Glutamatergic neuron (in vitro differentiated cells): ENCODE results near the gene AUTS2. TPM values are rescaled to one million over a fixed set of nuclear protein-coding genes. Genes with fewer than 3 reads are reported as not detected.

Experiments used
- DNase-seq: peaks from one replicate; pipeline ENCODE4 v3.0.0; 2022
- H3K27ac Mint-ChIP-seq: one replicate; pipeline ENCODE4 v1.8.0; 2020; ENCODE audit warnings: mild to moderate bottlenecking, mixed read lengths, inconsistent platforms; ENCODE audit not compliant: unreplicated experiment
- H3K27me3 Mint-ChIP-seq: one replicate; pipeline ENCODE4 v1.8.0; 2020; ENCODE audit warnings: mild to moderate bottlenecking, moderate library complexity, mixed read lengths, inconsistent platforms; ENCODE audit not compliant: unreplicated experiment
- H3K36me3 Mint-ChIP-seq: one replicate; pipeline ENCODE4 v1.8.0; 2020; ENCODE audit warnings: mild to moderate bottlenecking, mixed read lengths, inconsistent platforms; ENCODE audit not compliant: unreplicated experiment
- H3K4me1 Mint-ChIP-seq: one replicate; pipeline ENCODE4 v1.8.0; 2020; ENCODE audit warnings: mild to moderate bottlenecking, low read depth, mixed read lengths, inconsistent platforms; ENCODE audit not compliant: unreplicated experiment
- H3K4me3 Mint-ChIP-seq: one replicate; pipeline ENCODE4 v1.8.0; 2020; ENCODE audit warnings: mild to moderate bottlenecking, mixed read lengths, inconsistent platforms; ENCODE audit not compliant: unreplicated experiment
- H3K9me3 Mint-ChIP-seq: one replicate; pipeline ENCODE4 v1.8.0; 2020; ENCODE audit warnings: mild to moderate bottlenecking, moderate library complexity, mixed read lengths, inconsistent platforms; ENCODE audit not compliant: unreplicated experiment
- total RNA-seq: library from RNA; stranded (reverse); fragmentation: NEBNext Ultra II Directional; extraction: Animal tissue kit (Norgen Biotek cat#: 25700); gene quantifications from one replicate; pipeline ENCODE4 v1.2.1, GENCODE V29; 2021; ENCODE audit not compliant: unreplicated experiment
- TF ChIP-seq, protein P1 (sequence below): fragments of 200-600 bp; sonication (generic); IDR thresholded peaks from one replicate; pipeline ENCODE4 v1.5.0; 2021; ENCODE audit not compliant: partially characterized antibody, unreplicated experiment

The AUTS2 gene
- total RNA-seq, 1 donor from 2014 or later: 300 TPM

- Mint-ChIP-seq H3K4me1 (peaks cover 60% of the 10 kb centered on the region), H3K4me3 (no peak overlapping the region), H3K27ac (no peak overlapping the region), H3K36me3 (no peaks in the 10 kb centered on the region), H3K9me3 (peaks cover 3% of the 10 kb centered on the region), H3K27me3 (peaks cover 4% of the 10 kb centered on the region)
- TF ChIP-seq, protein P1, sequence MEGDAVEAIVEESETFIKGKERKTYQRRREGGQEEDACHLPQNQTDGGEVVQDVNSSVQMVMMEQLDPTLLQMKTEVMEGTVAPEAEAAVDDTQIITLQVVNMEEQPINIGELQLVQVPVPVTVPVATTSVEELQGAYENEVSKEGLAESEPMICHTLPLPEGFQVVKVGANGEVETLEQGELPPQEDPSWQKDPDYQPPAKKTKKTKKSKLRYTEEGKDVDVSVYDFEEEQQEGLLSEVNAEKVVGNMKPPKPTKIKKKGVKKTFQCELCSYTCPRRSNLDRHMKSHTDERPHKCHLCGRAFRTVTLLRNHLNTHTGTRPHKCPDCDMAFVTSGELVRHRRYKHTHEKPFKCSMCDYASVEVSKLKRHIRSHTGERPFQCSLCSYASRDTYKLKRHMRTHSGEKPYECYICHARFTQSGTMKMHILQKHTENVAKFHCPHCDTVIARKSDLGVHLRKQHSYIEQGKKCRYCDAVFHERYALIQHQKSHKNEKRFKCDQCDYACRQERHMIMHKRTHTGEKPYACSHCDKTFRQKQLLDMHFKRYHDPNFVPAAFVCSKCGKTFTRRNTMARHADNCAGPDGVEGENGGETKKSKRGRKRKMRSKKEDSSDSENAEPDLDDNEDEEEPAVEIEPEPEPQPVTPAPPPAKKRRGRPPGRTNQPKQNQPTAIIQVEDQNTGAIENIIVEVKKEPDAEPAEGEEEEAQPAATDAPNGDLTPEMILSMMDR: no peak
- no peak for DNase-seq
These were observed 968.4 kb downstream of the AUTS2 start for GRCh38 chr7:70566671-70567070.

DNA sequence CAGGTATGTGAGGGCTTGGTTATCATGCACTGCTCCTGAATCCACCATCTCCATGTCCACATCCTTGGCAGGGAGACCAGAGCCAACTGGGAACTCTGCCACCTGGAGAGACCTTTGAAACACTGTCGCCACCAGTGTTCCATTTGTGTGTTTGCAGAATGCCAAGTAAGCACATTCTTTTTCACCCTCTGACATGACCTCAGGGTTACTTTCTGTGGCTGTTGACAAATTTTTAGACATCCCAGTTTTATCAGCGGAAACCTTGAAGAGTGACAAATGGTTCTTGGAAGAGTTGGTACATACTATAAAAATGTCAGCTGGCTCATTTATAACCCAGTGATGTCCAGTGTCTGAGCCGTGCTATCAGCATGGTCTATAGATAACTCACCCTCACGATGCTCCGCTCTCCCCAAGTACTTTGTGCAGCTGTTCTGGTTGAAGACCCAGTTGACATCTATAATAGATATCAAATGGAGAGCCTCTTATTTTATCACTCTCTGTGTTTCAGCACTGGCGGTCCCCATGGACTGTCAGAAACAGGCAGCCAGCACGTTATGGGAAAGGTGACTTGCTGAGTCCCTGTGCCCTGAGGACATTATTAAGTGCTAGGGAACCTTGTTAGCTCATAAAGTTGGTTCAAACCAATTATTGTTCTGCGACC is 970.5 kb downstream of the AUTS2 start:
- Mint-ChIP-seq H3K27ac (peak overlapping the region; percentile 56), H3K4me3 (peak overlapping the region; percentile 66), H3K36me3 (no peaks in the 10 kb centered on the region), H3K9me3 (peaks cover 11% of the 10 kb centered on the region), H3K4me1 (peaks cover 72% of the 10 kb centered on the region), H3K27me3 (peaks cover 4% of the 10 kb centered on the region)
- TF ChIP-seq, protein P1: no peak
- no peak for DNase-seq

DNA sequence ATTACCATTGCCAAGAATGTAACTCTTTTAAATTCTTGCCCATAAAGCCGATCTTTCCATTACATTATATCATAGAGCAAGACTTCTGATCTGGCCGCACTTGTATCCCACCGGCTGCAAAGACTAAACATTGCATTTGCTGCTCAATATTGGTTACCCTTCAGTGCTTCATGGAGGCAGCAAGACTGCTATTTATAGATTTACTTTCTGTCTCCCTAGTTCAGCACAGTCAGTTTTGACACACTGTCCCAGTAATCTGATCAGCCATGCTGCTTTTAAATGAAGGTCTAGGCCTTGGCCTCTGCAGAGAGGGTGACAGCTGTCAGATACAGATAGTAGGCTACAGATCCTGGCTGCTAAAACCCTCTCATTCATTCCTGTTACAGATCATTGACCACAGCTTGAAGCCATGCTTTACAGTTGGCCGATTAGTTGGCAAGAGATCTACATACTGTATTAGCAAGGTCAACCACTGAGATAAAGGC is 971.1 kb downstream of the AUTS2 start:
- Mint-ChIP-seq H3K27me3 (peaks cover 4% of the 10 kb centered on the region), H3K4me1 (peaks cover 78% of the 10 kb centered on the region), H3K4me3 (peak overlapping the region; percentile 66), H3K27ac (peak overlapping the region; percentile 56), H3K9me3 (peaks cover 11% of the 10 kb centered on the region), H3K36me3 (no peaks in the 10 kb centered on the region)
- no peak for DNase-seq
- TF ChIP-seq, protein P1: no peak

DNA sequence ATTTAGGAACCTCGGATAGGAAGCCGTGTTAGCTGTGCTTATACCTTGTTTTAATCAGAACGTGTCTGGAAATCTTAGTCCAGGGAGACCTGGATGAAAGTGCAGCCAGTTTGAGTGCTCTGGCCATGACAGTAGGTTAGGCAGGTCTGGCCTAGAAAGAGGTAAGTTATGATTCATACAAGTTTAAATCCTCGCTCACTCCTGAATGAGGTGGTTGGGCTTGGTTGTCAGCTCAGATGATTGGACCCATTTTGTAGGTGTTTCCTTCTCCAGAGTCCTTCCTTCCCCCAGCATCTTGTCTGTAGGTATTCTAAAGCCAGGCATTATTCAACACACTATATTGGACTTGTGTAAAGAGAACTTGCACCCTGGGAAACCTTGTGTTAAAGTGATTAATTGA is 971.8 kb downstream of the AUTS2 start:
- Mint-ChIP-seq H3K36me3 (no peaks in the 10 kb centered on the region), H3K4me1 (peaks cover 84% of the 10 kb centered on the region), H3K27ac (peak overlapping the region; percentile 44), H3K27me3 (peaks cover 4% of the 10 kb centered on the region), H3K4me3 (peak overlapping the region; percentile 66), H3K9me3 (peaks cover 11% of the 10 kb centered on the region)
- TF ChIP-seq, protein P1: no peak
- no peak for DNase-seq

DNA sequence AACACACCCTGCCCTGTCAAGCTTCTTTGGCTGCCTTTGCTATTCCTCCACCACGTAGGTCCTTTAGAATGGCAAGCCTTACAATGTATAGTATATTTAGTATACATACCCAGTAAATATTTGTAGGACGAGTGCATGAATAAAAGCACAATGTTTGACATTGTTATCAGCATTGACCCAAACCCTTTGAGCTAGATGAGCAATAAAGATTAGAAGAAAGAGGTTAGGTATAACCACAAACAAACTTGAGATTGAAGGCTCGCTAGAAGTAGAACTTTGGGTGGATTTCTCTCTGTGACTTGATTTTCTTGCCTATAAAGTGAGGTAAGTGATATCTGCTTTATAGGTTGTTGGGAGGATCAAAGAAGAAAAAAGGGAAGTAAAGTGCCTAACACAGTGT is 972.7 kb downstream of the AUTS2 start:
- peak overlapping the region; percentile 40 for H3K4me3 Mint-ChIP-seq
- TF ChIP-seq, protein P1: no peak
- DNase-seq: no peak
- no peaks in the 10 kb centered on the region for H3K36me3 Mint-ChIP-seq
- H3K4me1 Mint-ChIP-seq: peaks cover 90% of the 10 kb centered on the region
- peak overlapping the region; percentile 44 for H3K27ac Mint-ChIP-seq
- H3K27me3 Mint-ChIP-seq: peaks cover 4% of the 10 kb centered on the region
- H3K9me3 Mint-ChIP-seq: peaks cover 11% of the 10 kb centered on the region
